Upper lobe of right lung (tissue), 1 donor: Measurements from ENCODE around the gene GGT7. TPM values are rescaled to one million over a fixed set of nuclear protein-coding genes. Genes with fewer than 3 reads are reported as not detected.
"Not testable (repeated sequence)": the region's sequence is repeated elsewhere in the genome, so short reads cannot be mapped to it uniquely, and the experiment has no call there.

Experiments
- ATAC-seq: fragments of 200-7000 bp; cut with Tn5 transposase; one replicate; pipeline ENCODE4 v1.9.1; 2020; ENCODE audit warnings: mild to moderate bottlenecking, moderate library complexity
- DNase-seq: peaks from one replicate; pipeline ENCODE4 v3.0.0-alpha.2; 2020
- H3K27ac ChIP-seq: fragments of 200-600 bp; one replicate; pipeline ENCODE4 v1.8.0; 2022
- H3K27me3 ChIP-seq: fragments of 200-600 bp; one replicate; pipeline ENCODE4 v1.8.0; 2022; ENCODE audit warnings: mild to moderate bottlenecking
- H3K36me3 ChIP-seq: fragments of 200-600 bp; one replicate; pipeline ENCODE4 v1.8.0; 2022
- H3K4me1 ChIP-seq: fragments of 200-600 bp; one replicate; pipeline ENCODE4 v1.8.0; 2022
- H3K4me3 ChIP-seq: fragments of 200-600 bp; one replicate; pipeline ENCODE4 v1.8.0; 2022; ENCODE audit warnings: mild to moderate bottlenecking
- H3K9me3 ChIP-seq: fragments of 200-600 bp; one replicate; pipeline ENCODE4 v1.8.0; 2022
- intact Hi-C: fragments of 100-400 bp; cut with DNase I; formaldehyde crosslinking; loops from one replicate; pipeline ENCODE4 v1.11.0; 2022
- total RNA-seq: library from RNA; stranded (reverse); fragmentation: NEBNext Ultra II Directional; extraction: Animal tissue kit (Norgen Biotek cat#: 25700); gene quantifications from one replicate; pipeline ENCODE4 v1.2.1, GENCODE V29; 2021
- TF ChIP-seq, protein P1 (sequence below): fragments of 200-600 bp; IDR thresholded peaks from one replicate; pipeline ENCODE4 v1.8.0; 2022; ENCODE audit warnings: antibody characterized with exemption
- donor health status: DM: no; HTN: yes; CAD: no; lungs with severe emphysema.

The GGT7 gene
- total RNA-seq, 1 donor from 2014 or later, result 20.6 TPM

DNA sequence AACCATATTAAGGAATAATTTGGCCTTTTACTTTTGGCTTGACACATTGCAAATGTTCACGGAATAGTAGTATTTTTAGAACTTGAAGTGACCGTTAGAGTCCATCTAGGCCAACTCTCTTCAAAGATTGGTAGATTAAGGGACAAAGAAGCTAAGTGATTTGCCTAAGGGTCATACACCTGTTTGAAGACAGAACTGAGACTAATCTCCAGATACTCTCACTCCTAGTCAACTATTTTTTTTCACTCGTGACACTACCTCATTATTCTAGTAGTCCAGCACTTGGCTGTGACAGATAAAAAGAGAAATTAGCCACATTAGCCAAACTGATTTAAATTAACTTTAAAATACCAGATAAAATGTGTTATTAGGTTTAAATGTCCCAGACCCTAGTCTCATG lies 14.4 kb upstream of the GGT7 start:
- ATAC-seq (no peak), DNase-seq (no peak)
- no peaks in the 10 kb centered on the region for H3K9me3 ChIP-seq
- H3K27me3 ChIP-seq, result no peaks in the 10 kb centered on the region
- intact Hi-C loops, result no loop called here
- TF ChIP-seq, protein P1, sequence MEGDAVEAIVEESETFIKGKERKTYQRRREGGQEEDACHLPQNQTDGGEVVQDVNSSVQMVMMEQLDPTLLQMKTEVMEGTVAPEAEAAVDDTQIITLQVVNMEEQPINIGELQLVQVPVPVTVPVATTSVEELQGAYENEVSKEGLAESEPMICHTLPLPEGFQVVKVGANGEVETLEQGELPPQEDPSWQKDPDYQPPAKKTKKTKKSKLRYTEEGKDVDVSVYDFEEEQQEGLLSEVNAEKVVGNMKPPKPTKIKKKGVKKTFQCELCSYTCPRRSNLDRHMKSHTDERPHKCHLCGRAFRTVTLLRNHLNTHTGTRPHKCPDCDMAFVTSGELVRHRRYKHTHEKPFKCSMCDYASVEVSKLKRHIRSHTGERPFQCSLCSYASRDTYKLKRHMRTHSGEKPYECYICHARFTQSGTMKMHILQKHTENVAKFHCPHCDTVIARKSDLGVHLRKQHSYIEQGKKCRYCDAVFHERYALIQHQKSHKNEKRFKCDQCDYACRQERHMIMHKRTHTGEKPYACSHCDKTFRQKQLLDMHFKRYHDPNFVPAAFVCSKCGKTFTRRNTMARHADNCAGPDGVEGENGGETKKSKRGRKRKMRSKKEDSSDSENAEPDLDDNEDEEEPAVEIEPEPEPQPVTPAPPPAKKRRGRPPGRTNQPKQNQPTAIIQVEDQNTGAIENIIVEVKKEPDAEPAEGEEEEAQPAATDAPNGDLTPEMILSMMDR, result no peak
- H3K4me3 ChIP-seq, result no peak overlapping the region
- H3K36me3 ChIP-seq, result peaks cover 38% of the 10 kb centered on the region
- H3K4me1 ChIP-seq, result peaks cover 29% of the 10 kb centered on the region
- H3K27ac ChIP-seq, result no peak overlapping the region

DNA sequence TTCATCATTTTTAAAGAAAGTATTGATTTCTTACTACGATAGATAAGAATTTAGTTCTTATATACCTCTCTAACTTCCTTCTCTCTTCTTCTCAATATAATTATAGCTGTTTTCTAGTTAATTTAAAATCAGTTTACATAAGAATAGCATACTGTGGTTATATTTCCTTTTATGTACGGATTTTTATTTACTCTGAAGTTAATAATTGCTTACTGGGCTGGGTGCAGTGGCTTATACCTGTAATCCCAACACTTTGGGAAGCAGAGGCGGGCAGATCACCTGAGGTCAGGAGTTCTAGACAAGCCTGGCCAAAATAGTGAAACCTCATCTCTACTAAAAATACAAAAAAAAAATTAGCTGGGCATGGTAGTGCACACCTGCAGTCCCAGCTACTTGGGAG lies 13.5 kb upstream of the GGT7 start:
- Histone ChIP-seq H3K36me3 (peaks cover 38% of the 10 kb centered on the region), H3K4me1 (peaks cover 24% of the 10 kb centered on the region), H3K27me3 (no peaks in the 10 kb centered on the region), H3K27ac (no peak overlapping the region), H3K9me3 (no peaks in the 10 kb centered on the region), H3K4me3 (no peak overlapping the region)
- intact Hi-C loops, result no loop called here
- DNase-seq, result no peak
- TF ChIP-seq, protein P1, result no peak
- ATAC-seq, result no peak

DNA sequence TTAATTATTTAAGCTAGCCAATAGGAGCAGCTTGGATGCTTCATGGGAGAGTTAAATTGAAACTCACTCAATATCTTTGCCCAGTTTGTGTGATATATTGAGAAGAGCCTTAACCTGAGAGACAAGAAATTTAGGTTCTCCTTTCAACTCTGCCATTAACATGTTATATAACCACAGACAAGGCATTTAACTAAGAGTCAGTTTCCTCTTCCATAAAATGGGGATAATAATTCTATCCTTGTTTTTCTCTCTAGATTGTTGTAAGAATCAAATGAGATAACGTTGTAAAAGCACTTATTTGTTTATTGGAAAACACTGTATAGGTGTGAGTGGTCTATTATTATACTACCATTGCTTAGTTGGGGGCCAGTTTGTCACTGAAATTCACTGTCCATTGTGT lies 11.6 kb upstream of the GGT7 start:
- Histone ChIP-seq H3K9me3 (no peaks in the 10 kb centered on the region), H3K4me3 (no peak overlapping the region), H3K27ac (no peak overlapping the region), H3K4me1 (peaks cover 27% of the 10 kb centered on the region), H3K36me3 (peaks cover 38% of the 10 kb centered on the region), H3K27me3 (no peaks in the 10 kb centered on the region)
- DNase-seq, result no peak
- ATAC-seq, result no peak
- TF ChIP-seq, protein P1, result no peak
- intact Hi-C loops, result no loop called here

DNA sequence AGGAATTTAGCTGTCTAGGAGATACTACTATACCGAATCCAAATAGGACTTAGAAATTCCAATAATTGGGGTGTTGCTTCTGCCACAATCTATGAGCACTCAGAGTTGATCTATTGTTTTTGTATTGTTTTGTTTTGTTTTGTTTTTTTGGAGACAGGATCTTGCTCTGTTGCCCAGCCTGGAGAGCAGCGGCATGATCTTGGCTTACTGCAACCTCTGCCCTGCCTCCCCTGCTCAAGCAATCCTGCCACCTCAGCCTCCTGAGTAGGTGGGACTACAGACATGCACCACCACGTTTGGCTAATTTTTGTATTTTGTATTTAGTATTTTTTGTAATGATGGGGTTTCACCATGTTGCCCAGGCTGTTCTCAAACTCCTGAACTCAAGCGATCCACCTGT lies 11.2 kb upstream of the GGT7 start:
- ATAC-seq (no peak), DNase-seq (no peak)
- intact Hi-C loops, result no loop called here
- Histone ChIP-seq H3K27ac (peak overlapping the region; percentile 19), H3K9me3 (no peaks in the 10 kb centered on the region), H3K27me3 (no peaks in the 10 kb centered on the region), H3K36me3 (peaks cover 38% of the 10 kb centered on the region), H3K4me1 (peaks cover 27% of the 10 kb centered on the region), H3K4me3 (no peak overlapping the region)
- TF ChIP-seq, protein P1, result no peak

DNA sequence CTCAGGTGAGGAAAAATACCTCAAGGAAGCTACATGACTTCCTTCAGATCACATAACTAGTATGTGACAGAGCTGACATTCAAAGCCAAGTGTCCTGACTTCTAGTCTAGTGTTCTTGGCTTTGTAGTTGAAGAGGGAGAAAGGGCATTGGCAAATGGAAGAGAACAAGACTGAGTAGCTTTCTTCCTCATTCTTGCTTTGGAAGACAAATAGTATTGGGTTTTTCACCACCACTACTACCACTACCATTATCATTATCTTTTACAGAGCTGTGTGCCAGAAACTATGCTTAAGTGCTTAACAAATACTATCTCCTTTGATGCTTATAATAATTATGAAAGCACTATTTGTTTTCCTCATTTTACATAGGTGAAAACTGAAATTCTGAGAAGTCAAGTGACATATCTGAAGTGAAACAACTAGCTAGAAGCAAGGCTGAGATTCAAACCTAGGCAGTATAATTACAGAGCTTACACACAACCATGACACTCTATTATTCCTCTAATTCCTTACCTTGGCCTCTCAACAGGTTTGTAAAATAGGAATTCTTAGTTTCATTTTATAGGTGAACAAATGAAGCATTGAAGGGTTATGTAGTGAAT lies 10.5 kb upstream of the GGT7 start:
- TF ChIP-seq, protein P1, result no peak
- Histone ChIP-seq H3K4me3 (no peak overlapping the region), H3K27me3 (no peaks in the 10 kb centered on the region), H3K36me3 (peaks cover 38% of the 10 kb centered on the region), H3K9me3 (no peaks in the 10 kb centered on the region), H3K27ac (peak overlapping the region; percentile 19), H3K4me1 (peaks cover 27% of the 10 kb centered on the region)
- ATAC-seq (peak; percentile 71), DNase-seq (no peak)
- intact Hi-C loops, result no loop called here

DNA sequence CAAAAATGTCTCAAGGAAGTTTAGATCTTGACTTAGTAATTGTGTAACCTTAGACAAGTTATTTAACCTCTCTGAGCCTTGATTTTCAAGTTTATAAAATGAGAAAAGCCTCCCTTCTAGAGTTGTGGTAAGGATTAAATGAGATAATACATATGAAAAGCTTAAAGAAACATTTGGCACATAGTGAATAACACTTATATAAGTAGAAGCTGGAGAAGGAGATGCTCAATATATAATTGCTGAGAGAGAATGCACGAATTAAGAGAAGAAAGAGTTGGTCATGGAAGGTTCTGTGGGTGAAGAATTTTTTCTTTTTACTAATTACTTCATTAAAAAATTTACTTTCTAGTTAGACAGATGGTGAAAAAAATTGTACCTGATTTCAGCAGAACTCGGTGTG lies 9.0 kb upstream of the GGT7 start:
- Histone ChIP-seq H3K9me3 (no peaks in the 10 kb centered on the region), H3K4me3 (no peak overlapping the region), H3K36me3 (peaks cover 31% of the 10 kb centered on the region), H3K4me1 (peaks cover 24% of the 10 kb centered on the region), H3K27me3 (no peaks in the 10 kb centered on the region), H3K27ac (no peak overlapping the region)
- intact Hi-C loops, result no loop called here
- ATAC-seq (no peak), DNase-seq (no peak)
- TF ChIP-seq, protein P1, result no peak

DNA sequence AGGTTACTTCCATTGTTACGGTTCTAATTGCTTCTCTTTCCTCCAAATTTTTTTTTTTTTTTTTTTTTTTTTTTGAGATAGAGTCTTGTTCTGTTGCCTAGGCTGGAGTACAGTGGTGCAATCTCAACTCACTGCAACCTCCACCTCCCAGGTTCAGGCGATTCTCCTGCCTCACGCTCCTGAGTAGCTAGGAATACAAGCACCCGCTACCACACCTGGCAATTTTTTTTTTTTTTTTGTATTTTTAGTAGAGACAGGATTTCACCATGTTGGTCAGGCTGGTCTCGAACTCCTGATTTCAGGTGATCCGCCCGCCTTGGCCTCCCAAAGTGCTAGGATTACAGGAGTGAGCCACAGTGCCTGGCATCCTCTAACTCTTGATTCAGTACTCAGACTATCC lies 8.3 kb upstream of the GGT7 start:
- H3K27me3 ChIP-seq, H3K9me3 ChIP-seq, H3K27ac ChIP-seq, ATAC-seq, H3K4me3 ChIP-seq, DNase-seq, intact Hi-C loops: not testable (repeated sequence)
- H3K36me3 ChIP-seq, result peaks cover 29% of the 10 kb centered on the region
- H3K4me1 ChIP-seq, result peaks cover 17% of the 10 kb centered on the region
